Effector memory CD4-positive, alpha-beta T cell (primary cell): ENCODE measurements around the gene DNHD1.

Source experiments
- DNase-seq, 3 donors: peaks; one replicate each; pipeline ENCODE4 v3.0.0-alpha.2; 2020
- H3K27ac ChIP-seq: 2 replicates; pipeline ENCODE4 v1.7.0; 2013; ENCODE audit warnings: mild to moderate bottlenecking, low read length, moderate library complexity; ENCODE audit not compliant: insufficient read depth, poor library complexity, severe bottlenecking
- H3K27me3 ChIP-seq: replicated peaks from 2 replicates; pipeline ENCODE4 v1.7.0; 2013; ENCODE audit warnings: mild to moderate bottlenecking, low read length; ENCODE audit not compliant: insufficient read depth, control insufficient read depth, poor library complexity, severe bottlenecking
- H3K36me3 ChIP-seq: 2 replicates; pipeline ENCODE4 v1.7.0; 2013; ENCODE audit warnings: mild to moderate bottlenecking, low read length, moderate library complexity; ENCODE audit not compliant: control insufficient read depth, insufficient read depth
- H3K4me1 ChIP-seq: 2 replicates; pipeline ENCODE4 v1.7.0; 2013; ENCODE audit warnings: low read length, mild to moderate bottlenecking; ENCODE audit not compliant: control insufficient read depth, insufficient read depth, poor library complexity, severe bottlenecking
- H3K4me3 ChIP-seq: 2 replicates; pipeline ENCODE4 v1.7.0; 2013; ENCODE audit warnings: low read length, low read depth, mild to moderate bottlenecking; ENCODE audit not compliant: insufficient read depth, poor library complexity, severe bottlenecking
- H3K9me3 ChIP-seq: 2 replicates; pipeline ENCODE4 v1.7.0; 2013; ENCODE audit warnings: mild to moderate bottlenecking, low read length, moderate library complexity; ENCODE audit not compliant: control insufficient read depth

DNHD1 gene

GRCh38 chr11:6570691-6571427, 73.8 kb downstream of the DNHD1 start:
- Histone ChIP-seq H3K9me3 (no peaks in the 10 kb centered on the region), H3K27me3 (no peaks in the 10 kb centered on the region), H3K36me3 (peaks cover 3% of the 10 kb centered on the region), H3K4me1 (no peaks in the 10 kb centered on the region), H3K4me3 (no peak overlapping the region), H3K27ac (no peak overlapping the region)
- no peak for DNase-seq

GRCh38 chr11:6571434-6572008, 74.4 kb downstream of the DNHD1 start:
- Histone ChIP-seq H3K4me3 (no peak overlapping the region), H3K4me1 (no peaks in the 10 kb centered on the region), H3K9me3 (no peaks in the 10 kb centered on the region), H3K36me3 (peaks cover 3% of the 10 kb centered on the region), H3K27me3 (no peaks in the 10 kb centered on the region), H3K27ac (no peak overlapping the region)
- no peak for DNase-seq

- Histone ChIP-seq H3K36me3 (peaks cover 3% of the 10 kb centered on the region), H3K4me3 (no peak overlapping the region), H3K27ac (no peak overlapping the region), H3K4me1 (no peaks in the 10 kb centered on the region), H3K9me3 (no peaks in the 10 kb centered on the region), H3K27me3 (no peaks in the 10 kb centered on the region)
- DNase-seq: no peak
These were observed 75.1 kb downstream of the DNHD1 start for GRCh38 chr11:6572215-6572614.

- no peak for DNase-seq
- H3K4me3 ChIP-seq: no peak overlapping the region
- no peaks in the 10 kb centered on the region for H3K27me3 ChIP-seq
- H3K4me1 ChIP-seq: no peaks in the 10 kb centered on the region
- no peaks in the 10 kb centered on the region for H3K9me3 ChIP-seq
- no peak overlapping the region for H3K27ac ChIP-seq
- peaks cover 3% of the 10 kb centered on the region for H3K36me3 ChIP-seq
These were observed 78.0 kb downstream of the DNHD1 start for GRCh38 chr11:6574816-6575715.

- H3K27me3 ChIP-seq: no peaks in the 10 kb centered on the region
- no peak overlapping the region for H3K4me3 ChIP-seq
- no peak overlapping the region for H3K27ac ChIP-seq
- DNase-seq: no peak
- H3K36me3 ChIP-seq: no peaks in the 10 kb centered on the region
- no peaks in the 10 kb centered on the region for H3K9me3 ChIP-seq
- no peaks in the 10 kb centered on the region for H3K4me1 ChIP-seq
These were observed 79.6 kb downstream of the DNHD1 start for GRCh38 chr11:6576471-6577373.

GRCh38 chr11:6578134-6578533, 81.1 kb downstream of the DNHD1 start:
- DNase-seq: no peak
- H3K4me1 ChIP-seq: no peaks in the 10 kb centered on the region
- H3K27me3 ChIP-seq: no peaks in the 10 kb centered on the region
- no peak overlapping the region for H3K4me3 ChIP-seq
- H3K27ac ChIP-seq: no peak overlapping the region
- no peaks in the 10 kb centered on the region for H3K36me3 ChIP-seq
- no peaks in the 10 kb centered on the region for H3K9me3 ChIP-seq

GRCh38 chr11:6579681-6580080, 82.6 kb downstream of the DNHD1 start:
- no peaks in the 10 kb centered on the region for H3K27me3 ChIP-seq
- H3K36me3 ChIP-seq: peaks cover 4% of the 10 kb centered on the region
- no peaks in the 10 kb centered on the region for H3K9me3 ChIP-seq
- no peak for DNase-seq
- H3K27ac ChIP-seq: no peak overlapping the region
- H3K4me3 ChIP-seq: no peak overlapping the region
- no peaks in the 10 kb centered on the region for H3K4me1 ChIP-seq

- H3K27ac ChIP-seq: no peak overlapping the region
- no peaks in the 10 kb centered on the region for H3K4me1 ChIP-seq
- H3K4me3 ChIP-seq: no peak overlapping the region
- no peaks in the 10 kb centered on the region for H3K27me3 ChIP-seq
- peaks cover 4% of the 10 kb centered on the region for H3K36me3 ChIP-seq
- no peaks in the 10 kb centered on the region for H3K9me3 ChIP-seq
- no peak for DNase-seq
These were observed 86.5 kb downstream of the DNHD1 start for GRCh38 chr11:6583584-6583983.

- no peaks in the 10 kb centered on the region for H3K4me1 ChIP-seq
- H3K4me3 ChIP-seq: no peak overlapping the region
- peaks cover 4% of the 10 kb centered on the region for H3K36me3 ChIP-seq
- H3K9me3 ChIP-seq: no peaks in the 10 kb centered on the region
- H3K27ac ChIP-seq: no peak overlapping the region
- H3K27me3 ChIP-seq: no peaks in the 10 kb centered on the region
- DNase-seq: no peak
These were observed 87.4 kb downstream of the DNHD1 start for GRCh38 chr11:6584528-6584927.
